Right lobe of liver (tissue), 6 donors: ENCODE measurements around the gene CHST8. TPM values are rescaled to one million over a fixed set of nuclear protein-coding genes. Genes with fewer than 3 reads are reported as not detected.
"Not testable (repeated sequence)": the region's sequence is repeated elsewhere in the genome, so short reads cannot be mapped to it uniquely, and the experiment has no call there.

Source experiments
- ATAC-seq, 4 donors: fragments of 200-7000 bp; cut with Tn5 transposase; one replicate each; pipeline ENCODE4 v1.9.1; 2020; ENCODE audit warnings: mild to moderate bottlenecking in 4 of 4, moderate library complexity in 4 of 4
- DNase-seq, 3 donors: peaks; one replicate each; pipeline ENCODE4 v3.0.0-alpha.2; 2020
- H3K27ac ChIP-seq, 3 donors: fragments of 200-600 bp; one replicate each; pipeline ENCODE4 v1.8.0; 2022
- H3K27me3 ChIP-seq, 2 donors: fragments of 200-600 bp; one replicate each; pipeline ENCODE4 v1.8.0; 2022
- H3K36me3 ChIP-seq, 4 donors: fragments of 200-600 bp; sonication (generic) in 1 of 4; one replicate each; pipeline versions ENCODE4 v1.5.1 to v1.8.0; 2017 to 2022; ENCODE audit warnings: control low read depth in 1 of 4
- H3K4me1 ChIP-seq, 4 donors: fragments of 200-600 bp; sonication (generic) in 1 of 4; one replicate each; pipeline versions ENCODE4 v1.5.1 to v1.8.0; 2017 to 2022; ENCODE audit warnings: control low read depth in 1 of 4
- H3K4me3 ChIP-seq, 3 donors: fragments of 200-600 bp; one replicate each; pipeline ENCODE4 v1.8.0; 2022
- H3K9me3 ChIP-seq, 4 donors: fragments of 200-600 bp; sonication (generic) in 1 of 4; one replicate each; pipeline versions ENCODE4 v1.5.1 to v1.8.0; 2017 to 2022; ENCODE audit warnings: control low read depth in 1 of 4
- CTCF ChIP-seq, 4 donors: fragments of 200-600 bp in 3 of 4; fragments of 450-650 bp in 1 of 4; IDR thresholded peaks; one replicate each; pipeline versions ENCODE4 v1.5.1 to v1.8.0; 2016 to 2022; ENCODE audit warnings: antibody characterized with exemption in 4 of 4, mild to moderate bottlenecking in 2 of 4
- POLR2A ChIP-seq: fragments of 450-650 bp; IDR thresholded peaks from one replicate; pipeline ENCODE4 v1.6.1; 2017; ENCODE audit warnings: antibody characterized with exemption, mild to moderate bottlenecking
- WGBS: methylation state at CpG from one replicate; pipeline ENCODE4 v1.1.6; 2018; ENCODE audit warnings: low coverage, low lambda C conversion rate; ENCODE audit not compliant: insufficient coverage; ENCODE audit errors: missing lambda C conversion rate; 5-methylcytosine and 5-hydroxymethylcytosine counted together
- intact Hi-C, 2 donors: fragments of 100-400 bp; cut with DNase I; formaldehyde crosslinking; loops; one replicate each; pipeline versions ENCODE4 v1.11.2 to v1.14.1; 2022
- total RNA-seq, 6 experiments: library from RNA; depleted of rRNA in 2 of 6; stranded (reverse); fragments of >200 nt in 2 of 6; fragmentation: NEBNext Ultra II Directional in 3 of 6; extraction: Animal tissue kit (Norgen Biotek cat#: 25700) in 3 of 6; gene quantifications; one replicate each; pipeline versions ENCODE4 v1.1.0 to v1.2.4, GENCODE V29; 2016 to 2023
- donor health status: DM: no; HTN: yes; CAD: no.
- donor health status: DM: no; HTN: no; CAD: no.
- donor health status: DM: no; HTN: no; CAD: no.
- donor health status: DM: no; HTN: yes; CAD: no.
- donor health status: DM: no; HTN: yes; CAD: no.

CHST8 gene
- total RNA-seq, 6 experiments from 2014 or later, result 0.12 to 0.19 TPM; not detected in 4

DNA sequence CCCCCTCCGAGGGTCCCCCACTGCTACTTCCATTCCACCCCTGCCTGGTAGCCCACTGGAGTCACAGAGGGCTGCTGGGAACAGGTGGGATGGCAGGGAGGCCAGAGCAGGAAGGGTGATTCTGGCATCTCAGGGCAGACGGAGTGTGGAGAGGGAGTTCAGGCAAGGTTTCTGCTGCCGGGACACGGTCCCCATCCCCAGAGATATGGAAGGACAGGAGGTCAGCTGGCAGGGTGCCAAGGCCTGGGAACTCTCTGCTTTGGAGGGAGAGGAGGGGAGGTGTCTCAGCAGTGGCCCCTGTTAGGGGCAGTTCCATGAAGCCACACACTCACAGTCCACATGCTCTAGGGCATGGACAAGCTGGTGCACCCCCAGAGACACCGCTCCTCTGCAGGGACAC, 68.1 kb downstream of the CHST8 start:
- TF ChIP-seq CTCF (IDR thresholded peaks at IDR 0.05), result no peak
- no peak for TF ChIP-seq POLR2A
- no peaks in the 10 kb centered on the region for H3K4me1 ChIP-seq
- no peaks in the 10 kb centered on the region for H3K9me3 ChIP-seq
- peak in 1 of 3 donors; percentile 45 for DNase-seq
- peaks cover 0 to 2% of the 10 kb centered on the region in 2 donors for H3K27me3 ChIP-seq
- WGBS, result 11% methylated on average over 3 of the region's 5 CpGs
- no peaks in the 10 kb centered on the region for H3K36me3 ChIP-seq
- H3K27ac ChIP-seq, result no peak overlapping the region
- H3K4me3 ChIP-seq, result no peak overlapping the region
- no peak for ATAC-seq
- intact Hi-C loops, result no loop called here

DNA sequence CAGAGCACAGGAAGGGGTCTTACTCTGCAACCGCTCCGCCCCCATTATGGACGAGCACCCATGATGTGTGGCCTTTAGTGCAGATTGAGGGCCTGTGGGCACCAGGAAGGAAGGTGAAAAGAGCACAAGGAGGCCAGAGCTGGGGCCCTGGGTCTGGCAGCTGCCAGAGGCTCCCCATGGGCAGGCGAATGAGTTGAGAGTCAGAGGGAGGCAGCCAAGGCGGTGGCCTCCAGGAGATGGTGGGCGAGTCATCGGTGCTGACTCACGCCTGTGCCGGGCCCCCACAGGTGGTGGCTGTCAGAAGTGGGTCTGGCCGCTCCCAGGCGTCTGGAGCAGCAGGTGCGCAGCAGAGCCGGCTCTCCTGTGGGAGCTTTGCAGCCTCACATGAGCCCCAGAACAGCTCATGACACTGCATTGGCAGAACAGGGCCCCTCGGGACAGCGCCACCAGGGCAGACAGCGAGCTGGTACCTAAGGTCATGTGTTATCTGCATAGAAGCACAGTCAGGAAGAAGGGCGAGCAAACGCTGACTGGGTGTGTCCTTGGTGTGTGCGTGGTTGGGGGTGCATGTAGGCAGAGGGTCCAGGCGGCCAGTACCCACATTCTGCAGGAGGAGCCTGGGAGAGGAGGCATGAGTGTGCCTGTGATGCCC, 68.8 kb downstream of the CHST8 start:
- Histone ChIP-seq H3K4me1 (no peaks in the 10 kb centered on the region), H3K4me3 (no peak overlapping the region), H3K9me3 (no peaks in the 10 kb centered on the region), H3K27me3 (no peaks in the 10 kb centered on the region), H3K27ac (no peak overlapping the region), H3K36me3 (no peaks in the 10 kb centered on the region)
- DNase-seq, result peak in 1 of 3 donors; percentile 30
- 45% methylated on average over 4 of the region's 20 CpGs for WGBS
- intact Hi-C loops, result no loop called here
- TF ChIP-seq CTCF (IDR thresholded peaks at IDR 0.05) (no peak), POLR2A (no peak)
- ATAC-seq, result no peak

- ATAC-seq, result no peak
- Histone ChIP-seq H3K36me3 (no peaks in the 10 kb centered on the region), H3K9me3 (no peaks in the 10 kb centered on the region), H3K27ac (no peak overlapping the region), H3K27me3 (no peaks in the 10 kb centered on the region), H3K4me1 (no peaks in the 10 kb centered on the region), H3K4me3 (no peak overlapping the region)
- intact Hi-C loops, result no loop called here
- no peak for TF ChIP-seq POLR2A
- TF ChIP-seq CTCF (IDR thresholded peaks at IDR 0.05), result no peak
- DNase-seq, result peak in 1 of 3 donors; percentile 35
- WGBS, result 55% methylated on average over 5 of the region's 12 CpGs
Observed at GRCh38 chr19:33691030-33691427, 69.3 kb downstream of the CHST8 start.

DNA sequence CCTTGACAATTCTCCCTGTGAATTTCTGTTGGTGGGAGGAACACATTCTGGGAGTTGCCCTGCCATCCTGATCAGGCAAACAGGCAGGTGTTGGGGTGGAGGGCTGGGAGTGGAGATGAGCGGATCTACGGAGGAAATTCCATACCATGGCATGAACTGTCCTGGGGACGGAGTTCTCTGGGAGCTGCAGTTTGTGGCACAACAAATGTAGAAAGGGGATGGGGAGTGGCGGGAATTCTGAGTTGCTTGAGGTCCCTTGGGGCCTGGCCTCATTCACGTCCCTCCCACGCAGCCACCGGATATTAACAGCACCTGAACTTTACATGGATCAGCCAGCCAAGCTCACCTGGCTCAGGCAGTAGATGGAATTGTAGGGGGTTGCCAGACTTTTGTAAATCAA, 70.0 kb downstream of the CHST8 start:
- peak in 1 of 3 donors; percentile 27 for DNase-seq
- no peak for ATAC-seq
- no peaks in the 10 kb centered on the region for H3K27me3 ChIP-seq
- 67% methylated on average over 6 of the region's 7 CpGs for WGBS
- H3K4me3 ChIP-seq, result no peak overlapping the region
- no peaks in the 10 kb centered on the region for H3K4me1 ChIP-seq
- H3K27ac ChIP-seq, result no peak overlapping the region
- H3K9me3 ChIP-seq, result no peaks in the 10 kb centered on the region
- no peaks in the 10 kb centered on the region for H3K36me3 ChIP-seq
- no peak for TF ChIP-seq CTCF (IDR thresholded peaks at IDR 0.05)
- TF ChIP-seq POLR2A, result no peak
- intact Hi-C loops, result no loop called here

DNA sequence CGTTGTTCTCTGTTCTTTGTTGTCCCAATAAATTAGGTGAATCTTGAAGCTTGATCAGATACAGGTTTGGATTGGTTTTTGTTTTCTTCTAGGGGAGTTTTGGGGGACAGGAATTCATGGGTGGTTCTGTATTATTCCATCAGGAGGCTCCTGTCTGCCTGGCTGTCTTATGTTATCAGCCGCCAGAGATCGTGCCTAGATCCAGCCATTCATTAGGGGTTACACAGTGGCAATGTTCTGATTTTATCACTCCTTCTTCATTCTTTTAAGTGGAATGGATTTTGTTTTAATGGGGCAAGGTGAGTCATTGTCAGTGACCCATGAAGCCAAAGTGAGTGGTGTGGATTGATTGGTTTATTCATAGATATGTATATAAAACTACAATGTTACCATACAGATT, 71.9 kb downstream of the CHST8 start:
- H3K27ac ChIP-seq, result no peak overlapping the region
- no peaks in the 10 kb centered on the region for H3K27me3 ChIP-seq
- DNase-seq (no peak), ATAC-seq (no peak)
- H3K9me3 ChIP-seq, result no peaks in the 10 kb centered on the region
- H3K36me3 ChIP-seq, result no peaks in the 10 kb centered on the region
- 40% methylated on average over 2 of the region's 3 CpGs for WGBS
- TF ChIP-seq POLR2A (no peak), CTCF (IDR thresholded peaks at IDR 0.05) (no peak)
- intact Hi-C loops, result no loop called here
- no peaks in the 10 kb centered on the region for H3K4me1 ChIP-seq
- H3K4me3 ChIP-seq, result no peak overlapping the region

DNA sequence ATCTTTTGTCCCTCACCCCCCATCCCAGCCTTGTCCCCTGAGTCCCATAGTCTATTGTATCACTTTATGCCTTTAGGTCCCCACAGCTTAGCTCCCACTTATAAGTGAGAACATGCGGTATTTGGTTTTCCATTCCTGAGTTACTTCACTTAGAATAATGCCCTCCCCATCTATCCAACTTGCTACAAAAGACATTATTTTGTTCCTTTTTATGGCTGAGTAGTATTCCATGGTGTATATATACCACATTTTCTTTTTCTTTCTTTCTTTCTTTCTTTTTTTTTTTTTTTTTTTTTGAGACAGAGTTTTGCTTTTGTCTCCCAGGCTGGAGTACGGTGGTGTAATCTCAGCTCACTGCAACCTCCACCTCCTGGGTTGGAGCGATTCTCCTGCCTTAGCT, 73.8 kb downstream of the CHST8 start:
- H3K4me1 ChIP-seq, DNase-seq, H3K9me3 ChIP-seq, H3K27me3 ChIP-seq, H3K4me3 ChIP-seq, ATAC-seq, H3K27ac ChIP-seq, intact Hi-C loops, H3K36me3 ChIP-seq: not testable (repeated sequence)
- WGBS, result 66% methylated on average over 3 of the region's 3 CpGs
